Lower leg skin (tissue), 3 donors: ENCODE results near the gene HS3ST6.

Experiments
- CTCF ChIP-seq, 3 donors: fragments of 450-650 bp; IDR thresholded peaks; one replicate each; pipeline ENCODE4 v1.5.1; 2016; ENCODE audit warnings: antibody characterized with exemption in 3 of 3, mild to moderate bottlenecking in 3 of 3, moderate library complexity in 2 of 3
- POLR2A ChIP-seq, 2 donors: fragments of 450-650 bp; IDR thresholded peaks; one replicate each; pipeline ENCODE4 v1.6.1; 2016 to 2017; ENCODE audit warnings: antibody characterized with exemption in 2 of 2, mild to moderate bottlenecking in 1 of 2, moderate library complexity in 1 of 2

GRCh38 chr16:1945559-1946391 lies 27.6 kb upstream of the HS3ST6 start:
- no peak for TF ChIP-seq POLR2A (IDR thresholded peaks at IDR 0.05)
- no peak for TF ChIP-seq CTCF (IDR thresholded peaks at IDR 0.05)
